Ishikawa (cell line): ENCODE measurements around the gene APBA1.

Source experiments
- CEBPB ChIP-seq: IDR thresholded peaks from 2 replicates; pipeline ENCODE4 v1.6.1; 2012
- CREB1 ChIP-seq: IDR thresholded peaks from 2 replicates; pipeline ENCODE4 v1.6.1; 2012; ENCODE audit warnings: low read depth
- EGR1 ChIP-seq: IDR thresholded peaks from 2 replicates; pipeline ENCODE4 v1.6.1; 2012
- EP300 ChIP-seq: IDR thresholded peaks from 2 replicates; pipeline ENCODE4 v1.6.1; 2012; ENCODE audit warnings: borderline replicate concordance
- FOXM1 ChIP-seq: IDR thresholded peaks from 2 replicates; pipeline ENCODE4 v1.6.1; 2012; ENCODE audit warnings: low read depth, borderline replicate concordance
- NFIC ChIP-seq: IDR thresholded peaks from 2 replicates; pipeline ENCODE4 v1.6.1; 2012
- RAD21 ChIP-seq: IDR thresholded peaks from 2 replicates; pipeline ENCODE4 v1.6.1; 2012; ENCODE audit warnings: low read depth
- TAF1 ChIP-seq: IDR thresholded peaks from 2 replicates; pipeline ENCODE4 v1.6.1; 2012; ENCODE audit warnings: low read depth, mild to moderate bottlenecking
- TCF12 ChIP-seq: IDR thresholded peaks from 2 replicates; pipeline ENCODE4 v1.6.1; 2012; ENCODE audit warnings: low read depth
- TEAD4 ChIP-seq: IDR thresholded peaks from 2 replicates; pipeline ENCODE4 v1.6.1; 2012
- YY1 ChIP-seq: IDR thresholded peaks from 2 replicates; pipeline ENCODE4 v1.6.1; 2012; ENCODE audit warnings: low read depth
- ZBTB7A ChIP-seq: IDR thresholded peaks from 2 replicates; pipeline ENCODE4 v1.6.1; 2012; ENCODE audit warnings: low read depth
- TF ChIP-seq, protein P1 (sequence below): IDR thresholded peaks from 2 replicates; pipeline ENCODE4 v1.6.1; 2012; ENCODE audit warnings: low read depth, mild to moderate bottlenecking
- TF ChIP-seq, protein P2 (sequence below): IDR thresholded peaks from 2 replicates; pipeline ENCODE4 v1.6.1; 2012
- TF ChIP-seq, protein P3 (sequence below): IDR thresholded peaks from 2 replicates; pipeline ENCODE4 v1.6.1; 2012

The APBA1 gene

GRCh38 chr9:69696802-69697201 lies 24.6 kb upstream of the APBA1 start:
- TF ChIP-seq YY1 (no peak), RAD21 (no peak)

GRCh38 chr9:69689991-69690538 lies 17.9 kb upstream of the APBA1 start:
- TF ChIP-seq ZBTB7A (no peak), EGR1 (no peak), CREB1 (no peak), YY1 (no peak), TAF1 (no peak), NFIC (no peak), CEBPB (no peak), EP300 (no peak)
- TF ChIP-seq, protein P1, sequence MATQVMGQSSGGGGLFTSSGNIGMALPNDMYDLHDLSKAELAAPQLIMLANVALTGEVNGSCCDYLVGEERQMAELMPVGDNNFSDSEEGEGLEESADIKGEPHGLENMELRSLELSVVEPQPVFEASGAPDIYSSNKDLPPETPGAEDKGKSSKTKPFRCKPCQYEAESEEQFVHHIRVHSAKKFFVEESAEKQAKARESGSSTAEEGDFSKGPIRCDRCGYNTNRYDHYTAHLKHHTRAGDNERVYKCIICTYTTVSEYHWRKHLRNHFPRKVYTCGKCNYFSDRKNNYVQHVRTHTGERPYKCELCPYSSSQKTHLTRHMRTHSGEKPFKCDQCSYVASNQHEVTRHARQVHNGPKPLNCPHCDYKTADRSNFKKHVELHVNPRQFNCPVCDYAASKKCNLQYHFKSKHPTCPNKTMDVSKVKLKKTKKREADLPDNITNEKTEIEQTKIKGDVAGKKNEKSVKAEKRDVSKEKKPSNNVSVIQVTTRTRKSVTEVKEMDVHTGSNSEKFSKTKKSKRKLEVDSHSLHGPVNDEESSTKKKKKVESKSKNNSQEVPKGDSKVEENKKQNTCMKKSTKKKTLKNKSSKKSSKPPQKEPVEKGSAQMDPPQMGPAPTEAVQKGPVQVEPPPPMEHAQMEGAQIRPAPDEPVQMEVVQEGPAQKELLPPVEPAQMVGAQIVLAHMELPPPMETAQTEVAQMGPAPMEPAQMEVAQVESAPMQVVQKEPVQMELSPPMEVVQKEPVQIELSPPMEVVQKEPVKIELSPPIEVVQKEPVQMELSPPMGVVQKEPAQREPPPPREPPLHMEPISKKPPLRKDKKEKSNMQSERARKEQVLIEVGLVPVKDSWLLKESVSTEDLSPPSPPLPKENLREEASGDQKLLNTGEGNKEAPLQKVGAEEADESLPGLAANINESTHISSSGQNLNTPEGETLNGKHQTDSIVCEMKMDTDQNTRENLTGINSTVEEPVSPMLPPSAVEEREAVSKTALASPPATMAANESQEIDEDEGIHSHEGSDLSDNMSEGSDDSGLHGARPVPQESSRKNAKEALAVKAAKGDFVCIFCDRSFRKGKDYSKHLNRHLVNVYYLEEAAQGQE: no peak

GRCh38 chr9:69683927-69684326 lies 11.8 kb upstream of the APBA1 start:
- TF ChIP-seq YY1: no peak
- TF ChIP-seq FOXM1: no peak
- TF ChIP-seq NFIC: no peak
- TF ChIP-seq TAF1: no peak
- no peak for TF ChIP-seq TCF12
- no peak for TF ChIP-seq ZBTB7A
- TF ChIP-seq TEAD4: no peak
- TF ChIP-seq, protein P2, sequence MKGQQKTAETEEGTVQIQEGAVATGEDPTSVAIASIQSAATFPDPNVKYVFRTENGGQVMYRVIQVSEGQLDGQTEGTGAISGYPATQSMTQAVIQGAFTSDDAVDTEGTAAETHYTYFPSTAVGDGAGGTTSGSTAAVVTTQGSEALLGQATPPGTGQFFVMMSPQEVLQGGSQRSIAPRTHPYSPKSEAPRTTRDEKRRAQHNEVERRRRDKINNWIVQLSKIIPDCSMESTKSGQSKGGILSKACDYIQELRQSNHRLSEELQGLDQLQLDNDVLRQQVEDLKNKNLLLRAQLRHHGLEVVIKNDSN: no peak
- TF ChIP-seq EP300: no peak
- TF ChIP-seq, protein P3, sequence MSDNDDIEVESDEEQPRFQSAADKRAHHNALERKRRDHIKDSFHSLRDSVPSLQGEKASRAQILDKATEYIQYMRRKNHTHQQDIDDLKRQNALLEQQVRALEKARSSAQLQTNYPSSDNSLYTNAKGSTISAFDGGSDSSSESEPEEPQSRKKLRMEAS: no peak
- TF ChIP-seq RAD21: no peak
- no peak for TF ChIP-seq CREB1
- no peak for TF ChIP-seq CEBPB
- no peak for TF ChIP-seq EGR1
- TF ChIP-seq, protein P1: no peak

- TF ChIP-seq, protein P3: no peak
- TF ChIP-seq TAF1 (no peak), NFIC (no peak), TEAD4 (no peak), FOXM1 (no peak), EP300 (no peak), CREB1 (no peak), EGR1 (no peak)
- TF ChIP-seq, protein P1: no peak
These were observed 6.8 kb upstream of the APBA1 start for GRCh38 chr9:69678843-69679538.

- TF ChIP-seq CEBPB: no peak
- TF ChIP-seq YY1: no peak
- no peak for TF ChIP-seq TCF12
- no peak for TF ChIP-seq TAF1
- no peak for TF ChIP-seq FOXM1
- no peak for TF ChIP-seq NFIC
- no peak for TF ChIP-seq TEAD4
- TF ChIP-seq EP300: no peak
- TF ChIP-seq, protein P1: no peak
- TF ChIP-seq, protein P3: no peak
- TF ChIP-seq RAD21: no peak
- TF ChIP-seq, protein P2: no peak
- no peak for TF ChIP-seq CREB1
- no peak for TF ChIP-seq ZBTB7A
- no peak for TF ChIP-seq EGR1
These were observed 5.8 kb upstream of the APBA1 start for GRCh38 chr9:69677931-69678330.
